Measurements from ENCODE around the gene RASGRP3.
"Not testable (repeated sequence)": the region's sequence is repeated elsewhere in the genome, so short reads cannot be mapped to it uniquely, and the experiment has no call there.

RASGRP3 gene

GRCh38 chr2:33457556-33458247 is 18.7 kb upstream of the RASGRP3 start:
- H2AK5ac ChIP-seq (ENCODE audit: low read length, severe bottlenecking) = no peak overlapping the region
- H2BK15ac ChIP-seq (ENCODE audit: low read depth, poor library complexity, severe bottlenecking) = no peak overlapping the region
- no peak overlapping the region for H3K23ac ChIP-seq (ENCODE audit: low read length in 2 of 2)
- no peak overlapping the region for H4K8ac ChIP-seq (ENCODE audit: low read length)
- H3K79me1 ChIP-seq (replicated peaks; ENCODE audit: low read length, poor library complexity, severe bottlenecking) = no peaks in the 10 kb centered on the region
- no peak overlapping the region for H3K9ac ChIP-seq (ENCODE audit: low read length)
- 72% methylated on average over 5 of the region's 8 CpGs for WGBS
- no peak overlapping the region for H3K14ac ChIP-seq (ENCODE audit: low read length in 2 of 2)
- H3K9me3 ChIP-seq (ENCODE audit: control insufficient read depth, low read length) = peaks cover 7% of the 10 kb centered on the region
- no peak overlapping the region for H3K4ac ChIP-seq (ENCODE audit: low read depth in 1 of 2, low read length in 2 of 2)
- H2BK12ac ChIP-seq (ENCODE audit: low read length in 2 of 2) = no peak overlapping the region
- no peaks in the 10 kb centered on the region for H3K36me3 ChIP-seq (ENCODE audit: control insufficient read depth in 1 of 2, insufficient read depth in 2 of 2, low read depth in 1 of 2, low read length in 2 of 2)
- H3K27me3 ChIP-seq (ENCODE audit: control insufficient read depth in 1 of 2, insufficient read depth in 1 of 2, low read length in 2 of 2) = no peaks in the 10 kb centered on the region
- no peak overlapping the region for H2BK120ac ChIP-seq (ENCODE audit: low read depth, low read length)
- no peak overlapping the region for H4K91ac ChIP-seq (ENCODE audit: low read length)
- no peak overlapping the region for H3K4me3 ChIP-seq (ENCODE audit: insufficient read depth in 1 of 2, low read depth in 1 of 2, low read length in 2 of 2)
- no peak overlapping the region for H3K4me2 ChIP-seq (ENCODE audit: low read length, poor library complexity, severe bottlenecking)
- DNase-seq = no peak
- no peak overlapping the region for H3K27ac ChIP-seq (ENCODE audit: low read length, poor library complexity, severe bottlenecking)
- no peak overlapping the region for H2BK5ac ChIP-seq (ENCODE audit: low read depth, low read length, poor library complexity, severe bottlenecking)
- H2AFZ ChIP-seq (ENCODE audit: low read depth, low read length) = no peak overlapping the region
- H3K4me1 ChIP-seq (ENCODE audit: control insufficient read depth, insufficient read depth, low read depth, low read length) = no peaks in the 10 kb centered on the region
- H3K18ac ChIP-seq (ENCODE audit: low read depth in 1 of 2, low read length in 2 of 2) = no peak overlapping the region

- Histone ChIP-seq H2BK5ac (ENCODE audit: low read depth, low read length, poor library complexity, severe bottlenecking) (no peak overlapping the region), H3K27ac (ENCODE audit: low read length, poor library complexity, severe bottlenecking) (no peak overlapping the region)
Measured at GRCh38 chr2:33458248-33458819, 18.1 kb upstream of the RASGRP3 start.

GRCh38 chr2:33459745-33460144 is 16.7 kb upstream of the RASGRP3 start:
- no peak overlapping the region for H2AK5ac ChIP-seq (ENCODE audit: low read length, severe bottlenecking)
- H2BK5ac ChIP-seq (ENCODE audit: low read depth, low read length, poor library complexity, severe bottlenecking) = no peak overlapping the region
- no peaks in the 10 kb centered on the region for H3K4me1 ChIP-seq (ENCODE audit: control insufficient read depth, insufficient read depth, low read depth, low read length)
- H3K27ac ChIP-seq (ENCODE audit: low read length, poor library complexity, severe bottlenecking) = no peak overlapping the region
- H3K79me1 ChIP-seq (replicated peaks; ENCODE audit: low read length, poor library complexity, severe bottlenecking) = no peaks in the 10 kb centered on the region
- H3K9ac ChIP-seq (ENCODE audit: low read length) = no peak overlapping the region
- no peaks in the 10 kb centered on the region for H3K36me3 ChIP-seq (ENCODE audit: control insufficient read depth in 1 of 2, insufficient read depth in 2 of 2, low read depth in 1 of 2, low read length in 2 of 2)
- no peak for DNase-seq
- H3K23ac ChIP-seq (ENCODE audit: low read length in 2 of 2) = no peak overlapping the region
- no peak overlapping the region for H4K8ac ChIP-seq (ENCODE audit: low read length)
- no peaks in the 10 kb centered on the region for H3K9me3 ChIP-seq (ENCODE audit: control insufficient read depth, low read length)
- H2BK12ac ChIP-seq (ENCODE audit: low read length in 2 of 2) = no peak overlapping the region
- no peak overlapping the region for H3K18ac ChIP-seq (ENCODE audit: low read depth in 1 of 2, low read length in 2 of 2)
- no CpG with 5 or more reads among the region's 2 CpGs for WGBS
- H3K4me3 ChIP-seq (ENCODE audit: insufficient read depth in 1 of 2, low read depth in 1 of 2, low read length in 2 of 2) = no peak overlapping the region
- no peak overlapping the region for H2BK120ac ChIP-seq (ENCODE audit: low read depth, low read length)
- H2AFZ ChIP-seq (ENCODE audit: low read depth, low read length) = no peak overlapping the region
- no peak overlapping the region for H2BK15ac ChIP-seq (ENCODE audit: low read depth, poor library complexity, severe bottlenecking)
- H3K4me2 ChIP-seq (ENCODE audit: low read length, poor library complexity, severe bottlenecking) = no peak overlapping the region
- H4K91ac ChIP-seq (ENCODE audit: low read length) = no peak overlapping the region
- H3K14ac ChIP-seq (ENCODE audit: low read length in 2 of 2) = no peak overlapping the region
- no peak overlapping the region for H3K4ac ChIP-seq (ENCODE audit: low read depth in 1 of 2, low read length in 2 of 2)
- no peaks in the 10 kb centered on the region for H3K27me3 ChIP-seq (ENCODE audit: control insufficient read depth in 1 of 2, insufficient read depth in 1 of 2, low read length in 2 of 2)

More at GRCh38 chr2:33458248-33458819, 18.1 kb upstream of the RASGRP3 start:
- Histone ChIP-seq H3K4me1 (ENCODE audit: control insufficient read depth, insufficient read depth, low read depth, low read length) (no peaks in the 10 kb centered on the region), H3K4ac (ENCODE audit: low read depth in 1 of 2, low read length in 2 of 2) (no peak overlapping the region), H3K27me3 (ENCODE audit: control insufficient read depth in 1 of 2, insufficient read depth in 1 of 2, low read length in 2 of 2) (no peaks in the 10 kb centered on the region), H2BK15ac (ENCODE audit: low read depth, poor library complexity, severe bottlenecking) (no peak overlapping the region), H4K8ac (ENCODE audit: low read length) (no peak overlapping the region), H3K9ac (ENCODE audit: low read length) (no peak overlapping the region), H4K91ac (ENCODE audit: low read length) (no peak overlapping the region), H3K18ac (ENCODE audit: low read depth in 1 of 2, low read length in 2 of 2) (no peak overlapping the region), H3K4me2 (ENCODE audit: low read length, poor library complexity, severe bottlenecking) (no peak overlapping the region), H3K23ac (ENCODE audit: low read length in 2 of 2) (no peak overlapping the region), H2AFZ (ENCODE audit: low read depth, low read length) (no peak overlapping the region), H2AK5ac (ENCODE audit: low read length, severe bottlenecking) (no peak overlapping the region), H2BK120ac (ENCODE audit: low read depth, low read length) (no peak overlapping the region), H2BK12ac (ENCODE audit: low read length in 2 of 2) (no peak overlapping the region), H3K14ac (ENCODE audit: low read length in 2 of 2) (no peak overlapping the region), H3K36me3 (ENCODE audit: control insufficient read depth in 1 of 2, insufficient read depth in 2 of 2, low read depth in 1 of 2, low read length in 2 of 2) (no peaks in the 10 kb centered on the region), H3K4me3 (ENCODE audit: insufficient read depth in 1 of 2, low read depth in 1 of 2, low read length in 2 of 2) (no peak overlapping the region), H3K9me3 (ENCODE audit: control insufficient read depth, low read length) (peaks cover 5% of the 10 kb centered on the region), H3K79me1 (replicated peaks; ENCODE audit: low read length, poor library complexity, severe bottlenecking) (no peaks in the 10 kb centered on the region)
- WGBS = 100% methylated on average over 1 of the region's 3 CpGs
- DNase-seq = no peak

GRCh38 chr2:33462512-33462911 is 13.9 kb upstream of the RASGRP3 start:
- not testable (repeated sequence) for H3K9ac ChIP-seq (ENCODE audit: low read length); H3K14ac ChIP-seq (ENCODE audit: low read length in 2 of 2); H3K79me1 ChIP-seq (replicated peaks; ENCODE audit: low read length, poor library complexity, severe bottlenecking); H3K4me2 ChIP-seq (ENCODE audit: low read length, poor library complexity, severe bottlenecking); H3K4ac ChIP-seq (ENCODE audit: low read depth in 1 of 2, low read length in 2 of 2); H2AFZ ChIP-seq (ENCODE audit: low read depth, low read length); H2BK12ac ChIP-seq (ENCODE audit: low read length in 2 of 2); H2BK120ac ChIP-seq (ENCODE audit: low read depth, low read length); H3K4me1 ChIP-seq (ENCODE audit: control insufficient read depth, insufficient read depth, low read depth, low read length); H3K18ac ChIP-seq (ENCODE audit: low read depth in 1 of 2, low read length in 2 of 2); H3K4me3 ChIP-seq (ENCODE audit: insufficient read depth in 1 of 2, low read depth in 1 of 2, low read length in 2 of 2); H4K91ac ChIP-seq (ENCODE audit: low read length); H2BK5ac ChIP-seq (ENCODE audit: low read depth, low read length, poor library complexity, severe bottlenecking); DNase-seq; H4K8ac ChIP-seq (ENCODE audit: low read length); H3K27ac ChIP-seq (ENCODE audit: low read length, poor library complexity, severe bottlenecking); H3K27me3 ChIP-seq (ENCODE audit: control insufficient read depth in 1 of 2, insufficient read depth in 1 of 2, low read length in 2 of 2); H3K23ac ChIP-seq (ENCODE audit: low read length in 2 of 2); H3K36me3 ChIP-seq (ENCODE audit: control insufficient read depth in 1 of 2, insufficient read depth in 2 of 2, low read depth in 1 of 2, low read length in 2 of 2); H2BK15ac ChIP-seq (ENCODE audit: low read depth, poor library complexity, severe bottlenecking); H2AK5ac ChIP-seq (ENCODE audit: low read length, severe bottlenecking); H3K9me3 ChIP-seq (ENCODE audit: control insufficient read depth, low read length)
- 97% methylated on average over 6 of the region's 8 CpGs for WGBS
